GM19240 (cell line): ENCODE measurements around the gene EEF1G.
"Not testable (repeated sequence)": the region's sequence is repeated elsewhere in the genome, so short reads cannot be mapped to it uniquely, and the experiment has no call there.

Source experiments
- DNase-seq: peaks from one replicate; pipeline ENCODE4 v3.0.0; 2011; ENCODE audit warnings: low spot score; ENCODE audit not compliant: insufficient read length

The EEF1G gene

GRCh38 chr11:62603072-62603408 is 29.3 kb upstream of the EEF1G start:
- DNase-seq = no peak

DNA sequence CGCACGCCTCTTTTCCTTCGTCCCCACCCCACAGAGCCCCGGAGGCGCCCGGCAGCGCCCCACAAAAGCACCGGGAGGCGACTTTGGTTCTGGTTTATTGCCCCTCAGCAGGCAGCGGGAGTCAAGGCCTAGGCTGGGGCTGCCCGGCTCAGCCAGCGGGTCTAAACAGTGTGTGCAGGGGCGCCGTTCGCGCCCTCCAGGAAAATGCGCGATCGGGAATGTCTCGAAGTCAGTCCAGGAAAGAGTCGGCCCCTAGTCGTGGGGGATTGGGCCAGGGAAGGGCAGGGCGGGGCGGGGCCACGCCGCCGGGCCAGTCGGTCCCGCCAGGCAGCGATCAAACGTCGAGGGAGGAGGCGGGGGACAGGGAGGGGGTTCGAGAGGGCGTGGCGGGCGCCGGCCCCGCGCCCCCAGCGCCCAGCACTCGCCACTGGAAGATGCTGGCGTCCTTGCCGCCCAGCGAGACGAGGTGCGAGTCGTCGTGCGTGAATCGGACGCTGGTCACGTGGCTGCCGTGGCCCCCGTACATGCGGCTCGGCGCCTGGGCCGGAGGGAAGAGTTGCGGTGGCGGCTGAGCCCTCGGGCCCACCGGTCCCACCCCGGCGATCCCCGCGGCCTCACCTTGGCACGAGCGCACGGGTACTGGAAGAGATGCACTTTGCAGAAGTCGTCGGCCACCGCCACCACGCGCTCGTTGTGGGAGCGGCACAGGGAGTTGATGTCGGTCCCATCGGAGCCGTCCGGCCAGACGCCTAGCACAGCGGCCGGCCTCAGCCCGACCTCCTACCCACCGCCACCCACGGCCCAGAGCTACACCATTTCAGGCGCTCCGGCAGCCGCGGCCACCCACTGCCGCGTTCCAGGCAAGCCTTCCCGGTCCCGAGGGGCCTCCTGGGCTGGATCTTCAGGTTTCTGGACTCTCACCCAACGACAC is 28.7 kb upstream of the EEF1G start:
- no peak for DNase-seq

DNA sequence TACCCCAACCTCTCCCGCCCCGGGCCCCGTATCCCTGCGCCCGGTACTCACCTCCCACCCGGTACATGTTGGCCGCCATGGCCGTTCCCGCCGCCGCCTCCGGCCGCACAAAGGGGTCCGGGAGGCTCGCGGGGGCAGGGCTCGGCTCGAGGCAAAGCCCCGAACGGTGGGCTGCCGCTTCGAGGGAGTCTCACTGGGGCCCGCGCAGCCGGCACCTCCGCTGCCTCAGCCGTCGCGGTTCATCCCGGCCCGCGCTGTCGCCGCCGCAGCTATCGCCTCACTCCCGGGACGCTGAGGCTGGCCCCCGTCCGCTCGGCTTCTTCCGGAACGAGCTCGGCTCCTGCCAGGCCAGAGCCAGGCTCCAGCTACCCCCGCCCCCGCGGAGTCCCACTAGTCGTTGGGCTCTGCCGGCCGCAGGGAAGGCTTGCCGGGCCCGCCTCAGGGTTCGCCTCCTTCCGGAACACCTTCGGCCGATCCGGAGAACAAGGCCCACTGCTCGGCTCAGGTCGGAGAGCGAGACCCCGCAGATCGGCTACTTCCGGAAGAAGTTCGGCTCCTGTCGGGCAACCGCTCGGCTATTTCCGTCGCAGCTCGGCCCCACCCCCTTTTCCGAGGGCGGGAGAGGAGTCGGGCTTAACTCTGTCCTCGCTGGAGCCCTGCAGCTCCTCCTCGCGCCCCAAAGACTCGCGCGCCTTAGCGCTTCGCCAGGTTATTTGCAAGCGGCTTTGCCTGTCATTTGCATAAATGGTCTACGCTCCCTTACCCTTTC is 27.9 kb upstream of the EEF1G start, which contains the start of gene MTA2:
TSS of gene MTA2 (minus strand) at position 494 of the 769 bp plus-strand sequence. CDS start at position 79, 415 bp downstream.
- DNase-seq = peak; percentile 86

DNA sequence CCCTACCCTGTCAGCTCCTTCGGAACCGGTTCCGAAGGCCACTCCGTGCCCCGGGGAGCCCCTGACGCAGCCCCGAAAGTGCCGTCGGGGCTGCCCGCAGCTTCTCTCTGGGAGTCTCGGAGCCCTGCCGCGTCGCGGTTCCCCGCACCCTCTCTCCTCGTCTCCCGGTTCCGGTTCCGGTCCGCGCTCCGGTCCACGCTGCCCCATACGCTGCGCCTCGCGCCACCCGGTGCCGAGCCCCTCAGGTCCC is 27.4 kb upstream of the EEF1G start:
- DNase-seq = no peak

DNA sequence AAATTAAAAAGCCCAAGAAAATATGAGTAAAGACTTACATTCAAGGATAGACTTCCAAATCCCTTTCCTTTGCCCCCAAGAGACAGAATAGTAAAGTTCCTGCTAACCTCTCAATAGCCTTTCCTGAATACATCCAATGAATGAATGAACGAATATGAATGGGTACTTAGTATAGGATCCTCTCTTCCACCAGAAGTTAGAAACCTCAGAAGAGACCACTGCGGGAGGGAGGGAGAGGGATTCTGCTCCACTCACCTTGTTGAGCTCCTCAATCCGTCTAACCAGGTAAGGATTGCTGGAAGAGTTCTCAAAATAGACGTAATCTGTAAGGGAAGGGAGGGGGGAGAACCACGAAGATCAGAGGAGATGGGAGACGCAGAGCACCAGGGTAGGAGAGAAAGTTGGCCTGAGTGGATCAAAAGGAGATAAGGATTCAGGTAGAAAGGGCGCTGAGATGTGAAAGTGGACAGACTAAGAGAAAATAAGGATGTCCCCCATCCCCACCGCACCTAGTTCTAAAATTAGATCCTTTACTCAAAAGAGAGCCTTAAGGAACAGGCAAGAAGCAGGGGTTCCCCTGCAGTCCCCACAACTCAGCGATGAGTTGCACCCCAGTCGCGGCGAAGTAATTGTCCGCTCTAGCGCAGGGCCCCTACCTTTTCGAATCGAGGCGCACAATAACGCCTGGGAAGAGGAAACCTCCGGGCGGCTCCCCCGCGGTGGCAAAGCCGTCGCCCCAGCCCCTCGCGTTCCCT is 26.9 kb upstream of the EEF1G start:
- no peak for DNase-seq

DNA sequence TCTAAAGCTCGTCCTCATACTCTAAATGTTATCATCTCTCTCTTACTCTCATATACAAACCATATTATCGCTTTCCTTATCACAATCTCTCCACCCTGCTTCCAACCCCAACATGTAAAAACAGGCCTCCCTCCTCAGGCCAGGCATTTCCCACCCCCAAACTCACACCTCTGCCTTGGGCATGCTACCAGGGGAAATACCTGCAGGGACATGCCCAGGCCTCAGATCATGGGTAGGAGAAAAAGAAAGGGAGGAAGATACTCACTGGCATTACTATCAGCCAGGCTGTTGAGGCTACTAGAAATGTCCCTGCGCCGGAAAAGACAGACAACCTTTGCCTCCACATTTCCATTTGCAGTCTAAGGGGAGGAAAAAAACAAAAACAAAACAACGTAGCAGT is 26.2 kb upstream of the EEF1G start:
- DNase-seq = no peak

DNA sequence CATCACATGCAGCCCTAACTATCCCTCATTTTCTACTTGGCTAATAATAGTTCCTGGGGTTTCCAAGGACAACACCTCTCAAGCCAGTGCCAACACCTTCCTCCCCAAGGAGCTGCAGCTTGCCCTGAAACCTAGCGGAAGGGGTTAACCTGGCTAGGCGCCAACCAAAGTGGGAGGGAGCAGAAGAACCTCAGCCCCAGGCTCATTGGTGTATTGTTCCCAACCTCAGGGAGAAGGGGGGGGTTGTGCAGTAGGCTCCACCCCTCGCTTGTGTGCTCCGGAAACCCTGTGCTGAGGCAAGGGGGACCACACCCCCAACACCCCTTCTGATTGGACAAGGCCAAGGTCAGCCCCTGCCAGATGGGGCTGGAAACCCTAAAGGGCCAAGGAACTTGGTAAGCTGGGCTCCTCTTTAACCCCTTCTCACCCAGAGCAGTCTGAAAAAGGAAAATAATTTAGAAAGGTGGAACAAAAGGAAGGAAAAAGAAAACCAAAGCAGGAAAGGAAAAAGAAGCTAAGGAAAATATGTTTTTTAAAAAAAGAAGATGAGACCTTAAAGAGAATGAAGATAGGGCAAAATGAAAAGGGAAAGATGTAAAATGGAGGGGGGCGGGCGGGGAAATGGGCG is 25.5 kb upstream of the EEF1G start:
- peak; percentile 97 for DNase-seq

- DNase-seq = no peak
Observed at GRCh38 chr11:62595124-62595523, 21.4 kb upstream of the EEF1G start.

- DNase-seq = no peak
Observed at GRCh38 chr11:62593434-62594044, 19.8 kb upstream of the EEF1G start.

DNA sequence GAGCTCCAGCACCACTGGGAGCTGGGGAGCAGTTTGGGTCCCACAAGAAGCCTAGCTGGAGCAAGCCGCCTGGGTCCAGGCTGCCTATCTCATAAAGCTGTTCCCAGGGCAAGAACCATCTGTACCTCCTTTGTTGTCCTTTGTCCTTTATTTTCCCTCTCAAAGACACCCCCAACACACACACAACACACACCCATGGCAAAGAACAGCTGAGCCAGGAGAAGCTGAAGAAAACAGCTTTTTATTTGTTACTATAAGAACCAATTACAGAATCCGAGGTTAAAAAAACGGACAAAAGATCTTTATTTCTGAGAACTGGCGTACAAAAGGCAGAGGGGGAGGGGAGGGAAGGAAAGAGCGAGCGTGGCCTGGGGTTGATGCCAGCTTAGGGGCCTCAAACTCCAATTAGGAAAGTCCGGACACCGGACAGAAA is 19.3 kb upstream of the EEF1G start:
- no peak for DNase-seq

DNA sequence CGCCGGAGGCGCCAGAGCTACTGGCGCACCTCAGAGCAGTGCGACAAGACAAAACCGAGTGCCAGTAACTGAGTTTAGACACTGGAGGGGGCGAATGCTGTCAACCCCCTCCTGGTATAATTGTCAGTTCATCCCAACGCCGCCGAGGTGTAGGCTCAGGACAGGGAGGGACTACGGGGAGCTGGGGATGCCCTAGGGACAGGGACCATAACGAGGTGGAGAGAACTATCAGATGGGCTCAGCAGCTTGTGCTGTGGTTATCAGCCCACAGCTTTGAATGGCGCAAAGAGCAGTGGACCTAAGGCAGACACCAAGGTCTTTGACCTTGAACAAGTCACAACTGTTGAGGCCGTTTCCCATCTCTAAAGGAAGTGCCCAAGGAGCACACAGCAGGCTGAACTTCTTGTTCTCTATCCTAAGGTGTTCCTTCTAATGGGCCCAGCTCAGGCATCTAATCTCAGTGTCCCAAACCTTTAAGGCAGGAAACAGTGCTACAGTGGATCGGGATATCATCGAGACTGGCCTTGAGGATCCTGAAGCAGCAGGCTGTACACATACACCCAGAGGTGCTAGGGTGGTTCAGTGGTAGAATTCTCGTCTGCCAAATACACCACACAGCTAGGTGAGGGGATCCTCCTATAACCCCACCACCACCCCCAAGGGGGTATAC is 18.6 kb upstream of the EEF1G start:
- DNase-seq = no peak

- peak; percentile 82 for DNase-seq
Observed at GRCh38 chr11:62591448-62592145, 17.9 kb upstream of the EEF1G start, which contains the start of gene TUT1. TSS of gene TUT1 (minus strand) at chr11:62591523. CDS start at chr11:62591485, 38 bp downstream.

DNA sequence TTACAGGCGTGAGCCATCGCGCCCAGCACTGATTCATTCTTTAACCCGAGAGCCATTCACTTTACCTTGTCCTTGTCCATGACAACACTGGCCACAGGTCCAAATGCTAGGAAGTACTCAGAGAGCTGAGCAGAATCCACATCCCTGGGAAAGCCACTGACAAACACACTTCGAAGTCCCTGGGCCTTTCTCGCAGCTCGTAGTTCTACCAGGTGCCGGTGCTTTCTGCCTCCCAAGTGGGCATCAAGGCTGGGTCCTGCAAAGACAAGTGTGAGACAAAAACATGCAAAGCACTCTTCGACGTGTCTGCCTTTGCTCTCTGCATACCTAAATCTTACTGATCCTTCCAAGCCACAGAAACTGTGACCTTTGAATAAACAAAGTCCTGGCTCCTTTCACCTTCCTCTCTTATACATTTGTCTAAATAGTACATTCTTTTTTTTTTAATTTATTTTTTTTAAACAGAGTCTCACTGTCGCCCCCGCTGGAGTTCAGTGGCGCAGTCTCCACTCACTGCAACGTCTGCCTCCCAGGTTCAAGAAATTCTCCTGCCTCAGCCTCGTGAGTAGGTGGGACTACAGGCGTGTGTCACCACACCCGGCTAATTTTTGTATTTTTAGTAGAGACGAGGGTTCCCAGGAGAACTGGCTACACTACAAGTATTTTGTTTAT is 15.4 kb upstream of the EEF1G start:
- no peak for DNase-seq

DNA sequence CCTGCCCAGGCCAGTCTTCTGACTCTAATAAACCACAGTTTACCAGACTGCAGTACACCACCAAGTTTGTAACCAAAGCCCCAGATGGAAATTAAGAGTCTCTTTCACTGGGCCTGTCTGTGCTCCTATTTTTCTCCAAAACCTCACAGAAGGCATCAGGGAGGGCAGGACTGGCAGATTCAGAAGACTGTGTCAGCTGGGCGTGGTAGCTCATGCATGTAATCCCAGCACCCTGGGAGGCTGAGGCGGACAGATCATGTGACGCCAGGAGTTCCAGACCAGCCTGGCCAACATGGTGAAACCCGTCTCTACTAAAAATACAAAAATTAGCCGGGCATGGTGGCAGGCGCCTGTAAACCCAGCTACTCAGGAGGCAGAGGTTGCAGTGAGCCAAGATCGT is 11.7 kb upstream of the EEF1G start:
- DNase-seq = not testable (repeated sequence)

DNA sequence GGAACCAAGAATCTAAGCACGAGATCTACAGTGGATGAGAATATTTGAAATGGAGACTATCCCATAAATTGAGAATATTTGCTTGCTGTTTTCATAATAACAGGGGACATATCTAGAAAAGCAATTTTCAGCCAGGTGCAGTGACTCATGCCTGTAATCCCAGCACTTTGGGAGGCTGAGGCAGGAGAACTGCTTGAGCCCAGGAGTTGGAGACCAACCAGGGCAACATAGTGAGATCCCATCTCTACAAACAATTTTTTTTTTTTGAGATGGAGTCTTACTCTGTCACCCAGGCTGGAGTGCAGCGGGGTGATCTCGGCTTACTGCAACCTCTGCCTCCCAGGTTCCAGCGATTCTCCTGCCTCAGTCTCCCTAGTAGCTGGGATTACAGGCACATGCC is 8.0 kb upstream of the EEF1G start:
- not testable (repeated sequence) for DNase-seq

DNA sequence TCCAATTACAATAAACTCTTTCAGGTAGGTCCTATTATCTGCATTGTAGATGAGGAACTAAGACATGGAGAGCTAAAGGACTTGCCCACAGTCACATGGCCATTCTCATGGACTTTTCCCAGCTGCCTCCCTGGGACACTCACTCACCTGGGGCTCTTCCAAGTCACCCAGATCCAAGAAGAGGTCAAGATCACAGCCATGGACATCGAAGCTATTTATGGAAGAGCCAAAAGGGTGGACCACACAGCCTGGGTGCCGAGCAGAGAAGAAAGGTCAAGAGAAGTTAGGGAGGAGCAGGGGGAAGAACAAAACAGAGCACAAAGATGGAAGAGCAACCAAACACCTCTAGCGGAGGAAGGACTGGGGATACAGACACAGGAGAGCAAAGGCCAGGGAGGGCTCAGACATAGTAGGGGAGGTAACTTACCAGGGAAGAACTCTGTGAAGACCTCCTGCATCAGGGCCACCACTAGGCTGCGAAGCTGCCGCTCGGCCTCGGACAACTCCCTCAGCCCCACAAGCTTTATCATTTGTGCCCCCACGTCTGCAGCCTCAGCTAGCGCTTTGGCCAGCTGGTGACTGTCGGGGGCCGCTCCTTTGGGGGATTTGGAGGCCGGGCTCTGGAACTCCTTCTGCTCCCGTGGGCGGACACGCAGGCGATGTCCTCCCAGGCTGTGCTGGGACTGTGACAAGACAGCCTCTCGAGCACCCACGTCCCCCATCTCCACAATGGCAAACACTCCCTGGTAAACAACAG is 7.4 kb upstream of the EEF1G start:
- no peak for DNase-seq

DNA sequence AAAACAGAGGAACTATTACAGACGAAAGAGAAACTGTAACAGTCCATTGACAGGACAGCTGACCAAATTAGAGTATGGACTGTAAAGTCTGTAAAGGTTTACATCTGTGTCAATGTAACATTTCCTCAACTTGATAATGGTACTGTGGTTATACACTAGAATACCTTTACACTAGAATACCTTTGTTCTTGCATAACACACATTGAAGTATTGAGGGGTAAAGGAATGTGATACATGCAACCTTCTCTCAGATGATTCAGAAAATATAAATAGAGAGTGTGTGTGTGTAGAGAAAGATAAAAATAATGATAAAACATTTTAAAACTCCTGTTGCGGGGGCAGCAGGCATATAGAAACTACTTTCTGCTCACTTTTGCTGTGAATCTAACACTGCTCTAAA is 5.6 kb upstream of the EEF1G start:
- no peak for DNase-seq

GRCh38 chr11:62578541-62578940 is 4.8 kb upstream of the EEF1G start:
- DNase-seq = no peak
